ENCODE results near the gene PCED1B. TPM values are rescaled to one million over a fixed set of nuclear protein-coding genes. Genes with fewer than 3 reads are reported as not detected.

Gene PCED1B
- total and polyA plus RNA-seq, 2 experiments from 2014 or later = 5.1 to 6.6 TPM

- no peak overlapping the region for H3K27ac ChIP-seq (ENCODE audit: low read depth)
- ATAC-seq (no peak), DNase-seq (ENCODE audit: low spot score) (no peak)
- no peaks in the 10 kb centered on the region for H3K36me3 ChIP-seq (ENCODE audit: insufficient read depth)
- H3K79me2 ChIP-seq (replicated peaks; ENCODE audit: insufficient read depth) = no peaks in the 10 kb centered on the region
- Mint-ChIP-seq H3K27ac (peak overlapping the region; percentile 31; the same call in 1 of the 2 replicates), H3K4me1 (peaks cover 20% of the 10 kb centered on the region), H3K27me3 (ENCODE audit: insufficient read depth, low read depth, poor library complexity) (no peaks in the 10 kb centered on the region), H3K9me3 (no peaks in the 10 kb centered on the region), H3K36me3 (ENCODE audit: low read depth) (no peaks in the 10 kb centered on the region), H3K4me3 (no peak overlapping the region)
- no peaks in the 10 kb centered on the region for H3K27me3 ChIP-seq (ENCODE audit: insufficient read depth)
- no peak overlapping the region for H3K4me2 ChIP-seq
- no peaks in the 10 kb centered on the region for H3K9me2 ChIP-seq (ENCODE audit: insufficient read depth)
- no peaks in the 10 kb centered on the region for H4K20me1 ChIP-seq (replicated peaks; ENCODE audit: insufficient read depth)
- no peak overlapping the region for H2AFZ ChIP-seq
- no peaks in the 10 kb centered on the region for H3F3A ChIP-seq (replicated peaks; ENCODE audit: low read depth)
- H3K4me1 ChIP-seq (ENCODE audit: insufficient read depth) = peaks cover 11% of the 10 kb centered on the region
- TF ChIP-seq ETS1 (IDR thresholded peaks at IDR 0.05) = no peak
- no peak for TF ChIP-seq NANOG (IDR thresholded peaks at IDR 0.05; ENCODE audit: borderline replicate concordance)
- no peak for TF ChIP-seq EZH2 (IDR thresholded peaks at IDR 0.05; ENCODE audit: low read depth, unreplicated experiment)
- TF ChIP-seq CTCF (conservative IDR thresholded peaks at IDR 0.05; ENCODE audit: low read depth in 2 of 2) = no peak
- no peak for TF ChIP-seq CREB1 (CRISPR knock-in tag; IDR thresholded peaks at IDR 0.05; ENCODE audit: low read depth)
- no peak for TF ChIP-seq POLR2AphosphoS5 (IDR thresholded peaks at IDR 0.05; ENCODE audit: low read depth)
- TF ChIP-seq EZH2phosphoT487 (IDR thresholded peaks at IDR 0.05; ENCODE audit: unreplicated experiment) = no peak
- no peak overlapping the region for H3K4me3 ChIP-seq
These were observed 41.1 kb upstream of the PCED1B start for GRCh38 chr12:47038270-47038748.

- Mint-ChIP-seq H3K36me3 (ENCODE audit: low read depth) (no peaks in the 10 kb centered on the region), H3K9me3 (no peaks in the 10 kb centered on the region), H3K4me1 (peaks cover 12% of the 10 kb centered on the region), H3K4me3 (no peak overlapping the region), H3K27ac (no peak overlapping the region), H3K27me3 (ENCODE audit: insufficient read depth, low read depth, poor library complexity) (no peaks in the 10 kb centered on the region)
- no peak for TF ChIP-seq ZNF114 (CRISPR knock-in tag; IDR thresholded peaks at IDR 0.05)
- TF ChIP-seq STAT1 (IDR thresholded peaks at IDR 0.05; ENCODE audit: unreplicated experiment) = no peak
- no peak for TF ChIP-seq POLR2AphosphoS5 (IDR thresholded peaks at IDR 0.05; ENCODE audit: low read depth)
- no peak for TF ChIP-seq ETS1 (IDR thresholded peaks at IDR 0.05)
- no peak overlapping the region for H3K4me2 ChIP-seq
- no peaks in the 10 kb centered on the region for H4K20me1 ChIP-seq (replicated peaks; ENCODE audit: insufficient read depth)
- no peak overlapping the region for H3K27ac ChIP-seq (ENCODE audit: low read depth)
- H3K4me3 ChIP-seq = no peak overlapping the region
- H3K27me3 ChIP-seq (ENCODE audit: insufficient read depth) = no peaks in the 10 kb centered on the region
- H3K36me3 ChIP-seq (ENCODE audit: insufficient read depth) = no peaks in the 10 kb centered on the region
- peaks cover 3% of the 10 kb centered on the region for H3K4me1 ChIP-seq (ENCODE audit: insufficient read depth)
- no peaks in the 10 kb centered on the region for H3K79me2 ChIP-seq (replicated peaks; ENCODE audit: insufficient read depth)
- H3F3A ChIP-seq (replicated peaks; ENCODE audit: low read depth) = no peaks in the 10 kb centered on the region
- peaks cover 5% of the 10 kb centered on the region for H3K9me2 ChIP-seq (ENCODE audit: insufficient read depth)
- DNase-seq (ENCODE audit: low spot score) = no peak
- ATAC-seq = no peak
- H2AFZ ChIP-seq = no peak overlapping the region
These were observed 40.3 kb upstream of the PCED1B start for GRCh38 chr12:47039079-47039478.

Data from GM23338 (cell line).